SK-N-DZ (cell line): Measurements from ENCODE around the gene IL1R2. TPM values are rescaled to one million over a fixed set of nuclear protein-coding genes. Genes with fewer than 3 reads are reported as not detected.

Experiments
- DNase-seq: peaks from one replicate; pipeline ENCODE4 v3.0.0-alpha.2; 2015; ENCODE audit warnings: low spot score
- polyA plus RNA-seq, 2 experiments: library from polyadenylated mRNA; depleted of rRNA; stranded (reverse); fragments of >200 nt; gene quantifications; 2 replicates each; pipeline ENCODE4 v1.2.3, GENCODE V29; 2014

Gene IL1R2, protein sequence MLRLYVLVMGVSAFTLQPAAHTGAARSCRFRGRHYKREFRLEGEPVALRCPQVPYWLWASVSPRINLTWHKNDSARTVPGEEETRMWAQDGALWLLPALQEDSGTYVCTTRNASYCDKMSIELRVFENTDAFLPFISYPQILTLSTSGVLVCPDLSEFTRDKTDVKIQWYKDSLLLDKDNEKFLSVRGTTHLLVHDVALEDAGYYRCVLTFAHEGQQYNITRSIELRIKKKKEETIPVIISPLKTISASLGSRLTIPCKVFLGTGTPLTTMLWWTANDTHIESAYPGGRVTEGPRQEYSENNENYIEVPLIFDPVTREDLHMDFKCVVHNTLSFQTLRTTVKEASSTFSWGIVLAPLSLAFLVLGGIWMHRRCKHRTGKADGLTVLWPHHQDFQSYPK
- not detected in 2 replicates for polyA plus RNA-seq (2014; cell fraction: cytosol; rRNA removed)
- polyA plus RNA-seq (2014; cell fraction: nucleus; rRNA removed): not detected in 2 replicates

DNA sequence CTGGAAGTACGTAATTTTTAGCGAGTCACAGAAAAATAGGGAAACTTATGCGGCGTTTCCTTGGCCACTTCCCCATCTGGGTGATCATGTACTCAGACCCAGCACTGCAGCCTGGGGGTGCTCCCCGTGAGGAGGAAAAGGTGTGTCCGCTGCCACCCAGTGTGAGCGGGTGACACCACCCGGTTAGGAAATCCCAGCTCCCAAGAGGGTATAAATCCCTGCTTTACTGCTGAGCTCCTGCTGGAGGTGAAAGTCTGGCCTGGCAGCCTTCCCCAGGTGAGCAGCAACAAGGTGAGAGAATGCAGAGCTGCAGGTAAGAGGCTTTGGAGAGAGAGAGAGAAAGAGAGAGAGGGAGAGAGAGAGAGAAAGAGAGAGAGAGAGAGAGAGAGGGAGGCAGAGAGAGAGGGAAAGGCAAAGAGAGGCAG, at the start of gene IL1R2:
Gene IL1R2, plus strand, starts transcription at position 240 of the 425 bp plus-strand sequence. CDS start 16,616 bp downstream, outside the sequence.
- no peak for DNase-seq

DNA sequence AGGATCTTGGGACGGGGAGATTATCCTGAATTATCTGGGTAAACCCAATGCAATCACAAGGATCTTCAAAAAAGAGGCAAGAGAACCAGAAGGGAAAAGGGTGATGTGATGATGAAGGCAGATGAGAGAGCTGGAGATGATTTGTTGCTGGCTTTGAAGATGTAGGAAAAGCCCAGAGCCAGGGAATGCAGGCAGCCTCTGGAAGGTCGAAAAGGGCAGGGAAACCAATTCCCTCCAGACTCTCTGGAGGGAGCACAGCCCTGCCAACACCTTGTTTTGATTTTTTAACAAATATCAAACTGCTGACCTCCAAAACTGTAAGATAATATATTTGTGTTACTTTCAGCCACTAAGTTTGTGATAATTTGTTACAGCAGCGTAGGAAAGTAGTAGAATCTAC, 48.9 kb upstream of the IL1R2 start:
- DNase-seq: no peak

DNA sequence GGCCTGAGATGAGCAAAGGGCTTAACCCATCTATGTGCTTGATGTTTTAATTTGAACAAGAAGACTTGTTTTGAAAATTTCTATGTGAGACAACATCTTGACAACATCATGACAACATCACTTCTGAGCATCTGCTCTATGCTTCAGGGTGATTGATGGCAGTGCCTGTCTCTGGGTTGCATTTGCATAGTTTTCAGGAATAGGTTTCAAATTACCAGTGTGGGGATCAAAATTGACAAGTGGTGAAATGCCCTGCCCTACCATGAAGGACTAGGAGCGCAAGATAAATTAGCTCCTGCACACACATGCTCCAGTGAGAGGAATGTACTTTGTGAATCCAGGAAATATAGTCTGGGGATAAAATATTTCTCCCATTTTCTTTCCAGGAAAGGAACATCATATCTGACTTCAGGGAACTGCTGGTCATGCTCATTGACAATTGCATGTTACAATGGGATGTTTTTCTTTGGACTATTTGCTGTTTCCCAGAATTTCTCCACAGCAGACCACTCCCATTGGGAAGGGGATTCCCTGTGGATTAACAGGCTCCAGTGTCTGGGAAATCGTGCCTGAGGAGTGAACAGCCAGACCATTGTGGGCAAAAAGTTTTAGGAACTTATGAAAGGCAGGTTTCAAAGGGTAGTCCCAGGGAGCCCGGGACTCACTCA, 45.3 kb upstream of the IL1R2 start:
- DNase-seq: peak; percentile 18

DNA sequence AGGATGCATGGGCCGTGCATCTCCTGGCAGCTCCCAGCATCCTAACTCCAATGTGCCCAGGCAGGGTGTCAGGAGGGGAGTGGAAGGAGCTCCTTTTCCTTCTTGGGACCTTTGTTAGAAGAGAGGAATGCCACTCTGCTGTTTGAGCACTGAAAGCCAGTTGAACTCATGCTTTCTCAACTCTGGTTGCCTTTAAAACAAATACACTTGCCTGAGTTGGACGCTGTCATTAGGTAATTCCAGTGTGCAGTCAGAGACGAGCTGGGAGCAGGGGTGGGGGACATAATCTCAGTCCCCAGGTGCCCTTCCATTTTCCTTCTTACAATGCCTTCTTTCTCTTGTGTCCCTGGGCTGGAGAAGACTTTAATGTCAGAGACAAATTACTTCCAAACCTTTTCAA, 44.4 kb upstream of the IL1R2 start:
- no peak for DNase-seq

DNA sequence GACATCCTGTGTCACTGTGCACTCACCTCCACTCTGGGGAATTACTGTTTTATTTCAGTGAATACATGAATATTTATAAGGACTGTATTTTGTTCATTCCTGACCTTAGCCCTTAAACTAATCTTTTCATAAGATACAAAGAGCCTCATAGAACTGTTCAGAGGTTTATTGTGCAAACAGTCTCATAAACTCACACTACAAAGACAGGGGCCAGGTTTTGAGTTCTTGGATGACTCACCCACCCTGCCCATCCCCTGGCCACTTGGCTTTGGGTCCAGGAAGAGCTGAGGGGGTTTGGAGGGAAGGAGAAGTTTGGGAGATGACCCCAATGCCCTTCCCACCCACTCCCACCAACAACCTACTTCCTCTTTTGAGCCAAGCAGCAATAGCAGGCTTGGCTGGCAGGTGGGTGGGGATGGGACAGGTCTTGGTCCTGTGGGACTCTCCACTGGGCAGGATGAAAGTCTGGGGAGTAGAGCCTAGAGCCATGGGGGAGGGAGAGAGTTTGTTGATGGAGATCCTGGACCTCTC, 43.1 kb upstream of the IL1R2 start:
- no peak for DNase-seq

DNA sequence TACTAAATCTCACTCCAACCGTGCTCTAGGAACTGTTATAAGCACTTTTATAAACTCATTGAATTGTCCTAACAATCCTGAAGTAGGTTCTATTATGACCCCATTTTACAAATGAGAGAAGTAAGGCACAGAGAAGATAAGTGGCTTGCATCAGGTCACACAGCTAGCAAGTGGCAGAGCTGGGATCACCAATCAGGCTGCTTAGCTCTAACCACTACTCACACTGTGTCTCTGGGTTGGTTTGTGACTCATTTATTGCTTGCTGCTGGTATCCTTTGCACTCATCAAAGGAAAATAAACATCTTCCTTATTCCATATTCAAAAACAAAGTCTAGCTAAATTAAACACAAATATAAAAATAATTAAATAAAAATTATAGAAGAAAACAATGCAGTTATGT, 42.5 kb upstream of the IL1R2 start:
- no peak for DNase-seq

DNA sequence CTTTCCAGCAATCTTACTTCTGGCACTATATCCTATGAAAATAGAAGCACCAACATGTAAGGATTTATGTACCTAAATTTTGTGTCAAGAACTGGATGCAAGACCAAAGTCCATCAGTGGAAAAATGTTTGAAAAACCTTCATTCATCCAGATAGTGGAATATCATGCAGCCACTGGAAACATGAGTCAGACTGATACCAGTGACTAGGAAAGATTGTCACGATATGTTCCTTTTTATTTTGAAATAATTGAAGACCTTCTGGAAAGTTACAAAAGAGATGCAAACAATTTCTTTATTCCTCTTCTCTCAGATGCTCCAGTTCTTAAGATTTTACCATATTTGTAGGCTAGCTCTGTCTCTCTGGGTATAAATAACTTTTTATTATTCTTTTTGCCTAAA, 40.5 kb upstream of the IL1R2 start:
- no peak for DNase-seq

DNA sequence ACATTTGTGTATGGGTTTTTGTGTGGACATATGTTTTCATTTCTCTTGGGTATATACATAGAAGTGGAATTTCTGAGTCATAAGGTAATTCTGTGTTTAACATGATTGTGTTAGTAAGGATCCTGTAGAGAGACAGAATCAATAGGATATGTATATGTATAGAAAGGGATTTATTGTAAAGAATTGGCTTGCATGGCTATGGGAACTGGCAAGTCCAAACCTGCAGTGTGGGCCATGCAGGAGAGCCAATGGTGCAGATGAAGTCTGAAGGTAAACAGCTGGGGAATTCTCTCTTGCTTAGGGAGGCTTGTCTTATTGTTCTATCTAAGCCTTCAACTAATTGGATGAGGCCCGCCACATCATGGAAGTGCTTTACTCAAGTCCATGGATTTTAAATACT, 39.2 kb upstream of the IL1R2 start:
- DNase-seq: no peak

DNA sequence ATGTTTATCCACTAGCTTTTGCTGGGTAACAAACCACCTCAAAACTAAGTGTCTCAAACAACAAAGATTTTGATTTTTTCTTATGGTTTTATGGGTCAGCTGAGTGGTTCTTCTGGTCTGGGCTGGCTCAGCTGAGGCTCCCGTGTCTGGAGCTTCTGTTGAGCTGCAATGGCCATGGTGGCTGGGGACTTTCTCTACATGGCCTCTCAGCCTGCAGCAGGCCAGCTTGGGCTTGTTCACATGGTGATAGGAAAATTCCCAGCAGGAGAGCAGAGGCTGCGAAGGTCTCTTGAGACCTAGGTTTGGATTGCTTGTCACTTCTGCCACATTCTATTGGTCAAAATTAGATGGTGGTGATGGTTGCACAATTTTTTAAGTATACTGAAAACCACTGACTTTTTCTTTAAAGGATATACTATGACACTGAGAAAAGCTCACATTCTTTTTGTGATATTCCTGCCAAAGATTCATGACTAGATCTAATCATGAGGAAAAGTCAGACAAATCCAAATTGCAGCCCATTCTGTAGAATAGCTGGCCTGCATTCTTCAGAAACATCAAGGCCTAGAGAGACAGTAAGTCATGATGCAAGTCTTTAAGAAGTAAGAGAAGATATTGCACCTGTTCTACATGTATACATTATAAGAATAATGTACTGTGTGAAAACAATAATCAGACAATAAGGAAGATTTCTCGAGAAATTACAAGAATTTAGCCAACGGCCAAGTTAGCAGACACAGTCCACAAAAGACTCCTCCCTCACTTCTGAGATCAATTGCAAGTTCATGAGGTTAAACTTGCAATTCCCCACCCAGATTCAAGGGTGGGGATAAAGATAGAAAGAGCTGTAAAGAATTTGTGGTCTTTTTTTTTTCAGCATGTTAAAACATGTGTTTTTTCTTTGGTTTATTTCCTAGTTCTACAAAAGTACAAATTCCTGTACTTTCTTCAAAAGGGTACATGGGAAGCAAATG, 35.0 kb upstream of the IL1R2 start:
- DNase-seq: no peak

DNA sequence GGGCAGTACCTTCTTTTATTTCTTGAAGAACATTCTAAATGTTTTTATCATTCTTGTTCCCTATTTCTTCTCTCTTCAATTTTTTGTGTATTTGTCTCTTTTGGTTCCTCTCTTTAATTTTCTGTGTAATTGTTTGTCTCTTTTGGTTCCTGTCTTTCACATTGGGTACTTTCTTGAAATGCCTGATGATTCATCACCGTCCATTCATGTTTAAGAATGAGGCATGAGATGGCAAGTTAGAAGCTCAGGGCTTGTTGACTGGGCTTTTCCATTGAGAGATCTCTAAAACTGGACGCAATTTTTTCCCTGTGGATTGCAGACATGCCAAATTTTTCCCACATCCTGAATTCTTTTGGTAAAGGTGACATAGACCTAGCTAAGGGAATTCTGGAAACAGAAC, 33.7 kb upstream of the IL1R2 start:
- DNase-seq: no peak

DNA sequence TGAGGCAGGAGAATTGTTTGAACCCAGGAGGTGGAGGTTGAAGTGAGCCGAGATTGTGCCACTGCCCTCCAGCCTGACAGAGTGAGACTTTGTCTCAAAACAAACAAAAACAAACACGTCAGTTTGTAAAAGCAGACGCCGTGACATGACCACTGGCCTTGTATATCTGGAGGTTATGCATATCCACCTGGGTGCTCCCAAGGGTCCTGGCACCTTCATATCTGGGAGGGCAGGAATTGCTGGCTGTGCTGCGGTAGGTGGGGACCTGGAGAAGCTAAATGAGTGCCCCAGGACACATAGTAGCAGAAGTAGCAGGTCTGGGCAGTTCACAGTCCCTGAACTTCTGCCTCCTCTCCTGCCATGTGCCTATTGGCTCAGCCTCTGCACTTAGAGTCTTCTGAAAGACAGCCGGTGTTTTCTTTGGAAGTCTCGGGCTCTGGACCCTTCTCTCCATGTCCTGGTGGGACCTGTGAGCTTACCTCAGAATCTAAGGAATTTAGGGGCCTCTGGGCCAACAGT, 30.9 kb upstream of the IL1R2 start:
- DNase-seq: no peak

DNA sequence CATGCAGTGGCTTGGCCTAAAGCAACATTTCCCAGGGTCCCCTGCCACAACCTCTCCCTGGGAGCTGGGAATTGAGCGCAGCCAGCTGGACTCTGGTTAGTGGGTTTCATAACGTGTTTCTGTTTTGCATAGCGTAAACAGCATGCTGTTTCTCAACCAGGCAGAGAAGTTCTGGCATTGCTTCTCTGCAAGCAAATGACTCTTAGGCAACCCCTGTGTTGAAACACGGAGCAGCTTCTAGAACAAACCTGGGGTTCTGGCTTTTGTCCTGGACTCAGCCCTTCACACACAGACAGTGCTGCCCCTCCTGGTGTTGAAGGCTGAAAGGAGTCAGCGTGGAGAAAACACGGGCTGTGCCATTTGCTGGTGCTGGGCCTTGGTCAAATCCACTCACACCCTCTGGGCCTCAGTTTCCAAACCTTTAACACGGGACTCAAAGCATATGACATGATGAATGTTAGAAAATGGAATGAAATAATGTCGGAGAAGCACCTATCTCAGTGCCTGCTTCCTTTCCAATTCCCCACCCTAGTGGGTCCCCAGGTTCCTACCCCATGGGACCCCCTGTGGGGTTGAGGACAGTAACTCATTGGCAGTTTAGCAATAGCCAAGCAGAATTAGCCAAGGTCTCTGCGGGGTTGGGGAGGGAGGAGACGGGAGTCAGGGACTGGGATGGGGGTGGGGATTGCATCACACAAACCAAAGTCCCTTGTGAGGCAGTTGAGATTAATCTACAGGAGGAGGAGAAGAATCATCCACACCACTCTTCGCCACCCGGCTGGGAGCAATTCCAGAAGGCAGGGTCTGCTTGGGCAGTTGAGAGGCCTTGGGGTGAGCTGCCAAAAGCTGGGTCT, 30.2 kb upstream of the IL1R2 start:
- DNase-seq: no peak

DNA sequence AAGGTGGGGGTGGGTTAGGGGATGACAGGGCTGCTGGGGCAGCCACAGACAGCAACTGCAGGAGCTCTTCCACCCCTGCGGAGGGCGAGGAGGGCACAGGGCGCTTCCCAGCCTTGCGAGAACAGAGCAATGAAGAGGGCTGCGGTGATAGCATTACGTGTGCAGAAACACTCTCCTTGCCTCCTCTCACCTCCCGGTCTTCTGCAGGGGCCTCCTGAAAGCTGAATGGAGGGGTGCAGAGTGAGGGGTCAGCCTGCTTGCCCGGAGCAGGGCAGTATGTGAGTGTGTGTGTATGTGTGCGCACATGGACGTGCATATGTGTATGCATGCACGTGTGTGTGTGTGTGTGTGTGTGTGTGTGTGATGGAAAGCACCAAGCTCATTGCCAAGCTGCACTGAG, 29.5 kb upstream of the IL1R2 start:
- no peak for DNase-seq

DNA sequence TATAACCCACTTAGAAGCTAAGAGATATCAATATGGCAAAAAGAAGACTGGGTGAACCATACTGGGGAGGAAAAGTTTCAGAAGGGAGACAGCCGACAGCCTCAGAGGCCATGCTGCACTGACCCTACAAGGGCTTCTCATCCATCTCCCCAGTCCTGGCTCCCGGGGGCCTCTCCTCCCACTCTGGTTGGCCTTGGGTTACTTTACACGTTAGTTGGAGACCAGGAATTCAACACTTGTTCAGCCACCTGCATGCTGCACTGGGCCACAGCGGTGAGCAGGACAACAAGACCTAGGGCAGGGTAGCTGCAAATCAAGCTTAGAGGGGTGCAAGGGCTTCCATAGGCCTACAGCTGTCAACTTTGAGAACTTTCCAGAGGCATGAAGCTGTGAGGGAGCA, 28.6 kb upstream of the IL1R2 start:
- DNase-seq: no peak

DNA sequence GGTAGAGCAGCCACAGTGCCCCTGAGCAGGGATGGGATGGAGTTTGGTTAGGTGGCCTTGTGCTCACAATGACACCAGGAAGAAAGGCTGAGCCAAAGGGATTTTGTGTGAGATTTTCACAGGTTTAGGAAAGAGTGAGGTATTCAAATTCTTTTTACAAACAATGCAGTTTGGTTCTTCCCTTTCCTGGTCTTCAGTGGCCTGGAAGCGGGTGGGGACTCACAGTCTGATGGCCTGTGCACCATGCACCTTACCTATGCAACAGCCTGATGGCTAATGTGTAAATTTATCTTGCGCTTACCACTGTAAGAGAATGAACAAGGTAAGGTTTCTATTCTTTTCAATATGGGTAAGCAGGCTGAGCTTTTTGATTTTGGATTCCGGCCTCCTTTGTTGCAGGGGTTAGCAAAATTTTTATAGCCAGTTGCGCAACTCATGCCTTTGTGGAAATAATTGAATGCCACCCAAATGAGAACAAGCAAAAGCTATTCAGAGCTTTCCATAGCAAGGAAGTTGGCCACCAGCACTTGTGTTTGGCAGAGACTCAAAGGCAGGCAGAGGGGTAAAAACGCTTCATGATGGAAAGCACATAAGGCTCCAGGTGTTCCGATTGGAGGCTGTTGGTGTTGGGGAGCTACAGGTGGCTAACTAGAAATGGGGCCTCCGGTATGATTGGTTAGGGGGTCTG, 23.8 kb upstream of the IL1R2 start:
- DNase-seq: no peak

DNA sequence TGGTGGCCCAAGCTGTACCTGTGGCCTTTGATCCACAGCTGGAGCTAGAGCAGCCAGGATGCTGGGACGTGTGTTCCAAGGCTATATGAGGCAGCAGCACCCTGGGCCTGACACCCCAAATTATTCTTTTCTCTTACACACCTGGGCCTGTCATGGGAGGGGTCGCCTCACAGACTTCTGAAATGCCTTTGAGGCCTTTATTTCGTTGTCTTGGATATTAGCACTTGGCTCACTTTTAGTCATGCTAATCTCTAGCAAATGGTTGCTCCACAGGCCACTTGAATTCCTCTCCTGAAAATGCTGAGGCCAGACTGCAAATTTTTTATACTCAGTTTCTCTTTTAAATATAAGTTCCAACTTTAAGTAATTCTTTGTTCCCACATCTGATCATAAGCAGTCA, 22.0 kb upstream of the IL1R2 start:
- no peak for DNase-seq

DNA sequence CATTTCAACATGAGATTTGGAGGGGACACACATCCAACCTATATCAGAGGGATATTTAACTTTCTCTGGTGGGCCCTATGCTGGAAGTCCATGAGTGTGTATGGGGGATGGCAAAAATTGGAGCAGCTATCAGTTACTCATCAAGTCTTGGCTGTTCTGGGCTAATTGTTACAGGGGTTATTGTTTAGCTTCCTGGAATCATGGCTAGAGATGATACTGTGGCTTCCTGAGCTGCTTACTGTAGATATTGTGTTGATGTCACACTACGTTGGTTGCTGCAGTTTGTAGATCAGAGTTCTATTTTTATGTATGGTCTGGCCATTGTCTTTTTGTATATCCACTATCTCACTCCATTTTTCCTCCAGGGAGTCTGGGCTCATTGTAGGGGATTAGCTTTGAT, 20.9 kb upstream of the IL1R2 start:
- DNase-seq: no peak

DNA sequence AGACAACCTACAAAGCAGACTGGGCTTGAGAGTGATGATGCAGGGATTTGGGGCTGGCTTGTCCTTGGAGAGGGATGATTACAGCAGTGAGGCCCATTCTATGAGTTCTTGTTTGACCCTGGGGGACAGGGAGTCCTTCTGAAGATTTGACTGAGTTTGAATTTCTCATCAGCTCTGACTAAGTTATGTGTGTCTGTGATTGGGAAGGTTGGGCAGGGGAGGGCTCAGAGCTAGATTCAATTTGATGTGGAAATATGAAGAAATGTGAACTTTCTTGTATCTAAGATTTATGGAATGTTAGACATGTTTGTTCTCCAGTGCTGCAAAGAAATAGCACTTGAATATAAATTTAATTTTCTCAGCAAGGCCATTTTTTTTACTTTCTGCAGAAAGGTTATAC, 19.9 kb upstream of the IL1R2 start:
- DNase-seq: no peak

DNA sequence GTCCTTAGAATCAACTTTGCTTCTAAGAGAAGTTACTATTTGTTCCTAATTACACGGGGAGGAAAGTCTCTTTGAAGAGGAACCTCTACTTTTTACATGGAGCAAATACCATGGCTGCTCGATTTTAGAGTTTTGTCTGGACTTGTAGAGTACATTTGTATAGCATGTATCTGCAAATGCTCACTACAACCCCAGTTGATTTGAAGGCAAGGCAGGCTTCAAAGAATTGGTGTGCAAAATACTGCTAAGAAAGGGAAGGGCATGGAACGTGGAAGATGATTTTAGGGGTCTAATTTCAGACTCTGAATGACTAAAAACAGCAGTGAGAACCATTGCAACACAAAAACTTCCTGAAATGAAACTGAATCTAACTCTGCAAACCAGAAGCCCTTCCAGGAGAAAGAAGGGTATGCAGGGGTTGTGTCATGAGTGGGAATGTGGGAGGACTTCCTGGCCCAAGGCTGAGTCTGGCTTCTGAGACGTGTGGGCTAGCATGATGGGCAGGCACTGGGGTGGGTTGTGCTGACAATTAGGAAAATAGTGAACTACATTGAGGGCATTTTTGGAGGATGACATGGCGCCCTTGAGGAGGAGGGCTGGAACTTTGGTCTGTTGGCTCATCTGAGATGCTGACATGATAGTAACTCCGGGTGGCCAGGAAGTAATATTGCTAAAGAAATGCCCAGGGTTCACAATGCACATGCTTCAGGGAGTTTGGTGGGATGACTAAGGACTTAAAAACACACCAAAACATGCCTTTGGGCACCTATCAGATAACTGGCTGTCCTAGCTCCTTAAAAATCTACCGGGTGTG, 18.9 kb upstream of the IL1R2 start:
- no peak for DNase-seq
